Measurements from ENCODE around the gene VWCE.
"Not testable (repeated sequence)": the region's sequence is repeated elsewhere in the genome, so short reads cannot be mapped to it uniquely, and the experiment has no call there.

VWCE gene

DNA sequence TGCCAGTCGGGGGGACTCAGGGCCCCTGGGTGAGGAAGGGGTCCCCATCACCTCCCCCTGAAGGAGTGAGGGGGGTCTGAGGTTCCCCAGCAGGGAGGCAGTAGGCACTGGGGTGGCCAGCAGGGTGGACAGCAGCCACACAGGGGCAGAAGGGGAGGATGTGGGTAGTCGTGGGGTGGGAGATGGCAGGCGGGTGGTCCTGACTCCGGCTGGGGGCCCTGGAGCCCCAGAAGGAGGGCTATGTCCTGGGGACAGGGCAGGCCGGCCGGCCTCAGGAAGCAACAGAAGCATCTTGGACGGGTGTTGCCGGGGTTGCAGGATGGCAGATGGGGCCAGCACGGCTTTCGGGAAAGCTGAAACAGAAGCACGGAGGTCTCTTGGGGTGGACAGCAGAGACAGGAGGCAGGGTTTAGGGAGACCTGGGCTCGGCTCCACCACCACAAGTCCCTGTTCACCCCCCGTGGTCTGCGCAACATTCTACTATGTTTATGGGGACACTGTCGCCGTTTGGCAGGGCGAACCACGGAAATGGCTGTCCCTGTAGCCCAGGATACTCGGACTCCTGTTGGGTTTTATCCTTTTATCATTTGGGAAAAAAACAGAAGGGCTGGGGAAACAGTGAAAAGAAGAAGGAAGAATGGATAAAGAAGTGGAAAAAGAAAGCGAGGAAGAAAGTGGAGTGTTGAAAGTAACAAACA is 14.1 kb downstream of the VWCE start:
- DNase-seq: no peak

DNA sequence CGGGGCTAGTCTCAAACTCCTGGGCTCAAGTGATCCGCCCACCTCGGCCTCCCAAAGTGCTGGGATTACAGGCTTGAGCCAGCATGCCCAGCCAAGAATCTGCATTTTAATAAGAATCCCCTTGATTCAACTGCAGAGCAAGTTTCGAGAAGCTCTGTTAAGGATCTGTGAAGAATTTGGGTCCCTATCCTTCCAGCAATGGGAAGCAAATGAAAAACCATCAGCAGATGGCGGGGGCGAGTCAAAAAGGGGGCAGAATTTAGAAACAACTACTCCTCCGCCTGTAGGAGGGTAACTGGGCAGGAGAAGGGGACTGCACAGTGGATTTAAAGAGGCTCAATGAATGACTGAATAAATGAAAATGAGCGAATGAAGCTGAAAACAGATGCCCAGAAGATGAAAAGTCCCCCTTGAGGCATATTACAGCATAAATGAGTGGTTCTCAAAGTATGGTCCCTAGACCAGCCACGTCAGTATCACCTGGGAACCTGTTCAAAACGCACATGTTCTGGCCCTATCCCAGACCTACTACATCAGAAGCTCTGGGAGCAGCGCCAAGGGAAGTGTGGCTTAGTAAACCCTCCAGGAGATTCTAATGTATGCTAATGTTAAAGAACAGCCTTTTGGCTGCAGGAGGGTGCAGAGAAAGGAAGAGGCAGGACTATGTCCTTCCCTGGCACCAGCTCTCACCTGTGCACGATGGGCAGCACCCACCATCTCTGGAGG is 15.0 kb downstream of the VWCE start:
- DNase-seq: no peak

DNA sequence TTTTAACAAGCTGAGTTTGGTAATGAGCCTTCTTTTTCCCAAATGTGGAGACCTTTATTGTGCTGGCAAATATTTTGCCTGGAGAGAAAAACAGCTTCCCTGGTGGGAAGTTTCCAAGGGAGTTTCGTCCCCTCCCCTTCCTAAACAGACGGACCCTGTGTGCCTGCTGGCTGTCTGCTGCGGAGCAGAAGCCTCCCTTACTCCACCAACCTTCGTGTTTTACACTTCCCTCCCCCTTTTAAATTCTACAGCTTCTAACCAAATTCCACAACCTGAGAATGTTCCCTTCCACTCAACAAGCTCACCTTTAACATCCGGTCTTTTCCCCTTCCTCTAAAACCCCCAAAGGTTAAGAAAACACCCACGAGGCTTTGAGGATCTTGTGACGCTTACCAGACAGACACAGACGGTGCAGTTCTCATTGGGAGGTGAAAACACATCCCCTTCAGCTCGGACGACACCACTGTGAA is 17.1 kb downstream of the VWCE start:
- no peak for DNase-seq

DNA sequence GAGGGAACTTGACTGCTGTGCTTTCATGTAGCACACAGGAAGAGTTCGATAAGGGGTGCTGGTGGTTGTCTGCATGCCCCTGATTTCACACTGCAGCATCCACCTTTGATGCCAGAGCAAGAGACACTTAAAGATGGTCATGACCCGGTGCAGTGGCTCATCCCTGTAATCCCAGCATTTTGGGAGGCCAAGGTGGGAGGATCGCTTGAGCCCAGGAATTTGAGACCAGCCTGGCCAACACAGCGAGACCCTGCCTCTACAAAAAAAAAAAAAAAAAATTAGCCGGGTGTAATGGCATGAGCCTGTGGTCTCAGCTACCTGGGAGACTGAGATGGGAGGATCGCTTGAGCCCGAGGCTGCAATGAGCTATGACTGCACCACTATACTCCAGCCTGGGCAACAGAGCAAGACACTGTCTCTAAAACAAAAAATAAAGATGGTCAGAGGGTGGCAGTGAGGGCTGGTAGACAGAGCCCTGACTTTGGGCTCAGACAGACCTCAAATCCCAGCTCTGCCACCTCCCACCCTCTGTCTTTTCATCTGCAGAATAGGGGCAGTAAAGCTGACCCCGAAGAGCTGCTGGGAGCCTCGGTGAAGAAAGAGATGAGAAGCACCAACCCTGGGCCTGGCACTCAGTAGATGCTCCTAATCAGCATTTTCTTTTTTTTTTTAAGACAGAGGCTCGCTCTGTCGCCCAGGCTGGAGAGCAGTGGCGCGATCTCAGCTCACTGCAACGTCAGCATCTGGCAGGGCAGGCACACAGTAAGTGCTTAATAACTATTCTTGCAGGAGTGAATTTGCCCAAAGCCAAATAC is 17.7 kb downstream of the VWCE start:
- no peak for DNase-seq

DNA sequence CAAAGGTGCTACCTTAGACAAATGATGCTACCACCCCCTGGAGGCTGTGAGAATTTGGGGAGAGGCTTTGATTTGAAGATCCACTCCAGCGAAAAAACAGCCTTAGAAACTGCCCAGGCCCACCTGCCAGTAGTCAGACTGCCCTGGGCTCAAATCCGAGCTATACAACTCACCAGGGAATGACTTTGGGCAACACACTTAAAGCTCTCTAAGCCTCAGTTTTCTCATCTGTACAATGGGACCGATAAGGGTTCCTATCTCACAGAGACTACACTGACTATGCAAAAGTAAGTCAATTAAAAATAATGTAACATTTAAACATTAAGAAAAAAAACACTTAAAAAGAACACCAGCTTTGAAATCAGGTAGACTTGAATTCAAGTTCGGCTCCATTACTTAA is 19.9 kb downstream of the VWCE start:
- DNase-seq: no peak

DNA sequence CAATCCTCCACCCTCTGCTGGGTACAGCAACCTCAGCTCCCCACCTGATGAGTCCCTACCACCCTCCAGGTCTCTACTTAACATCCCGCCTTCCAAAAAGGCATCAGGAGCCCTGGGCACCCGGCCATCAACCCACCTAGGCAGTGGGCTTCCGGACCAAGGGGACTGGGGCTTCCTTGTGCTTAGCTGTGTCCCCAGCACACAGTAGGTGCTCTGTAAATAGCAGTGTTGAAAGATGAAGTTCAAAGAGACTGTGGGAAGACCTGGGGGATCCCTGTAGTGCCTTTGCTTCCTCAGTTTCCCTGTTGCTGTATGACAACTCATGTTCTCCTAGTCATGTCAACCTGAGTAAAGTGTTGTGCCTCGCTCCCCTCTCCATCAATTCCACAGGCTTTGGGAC is 21.0 kb downstream of the VWCE start:
- no peak for DNase-seq

DNA sequence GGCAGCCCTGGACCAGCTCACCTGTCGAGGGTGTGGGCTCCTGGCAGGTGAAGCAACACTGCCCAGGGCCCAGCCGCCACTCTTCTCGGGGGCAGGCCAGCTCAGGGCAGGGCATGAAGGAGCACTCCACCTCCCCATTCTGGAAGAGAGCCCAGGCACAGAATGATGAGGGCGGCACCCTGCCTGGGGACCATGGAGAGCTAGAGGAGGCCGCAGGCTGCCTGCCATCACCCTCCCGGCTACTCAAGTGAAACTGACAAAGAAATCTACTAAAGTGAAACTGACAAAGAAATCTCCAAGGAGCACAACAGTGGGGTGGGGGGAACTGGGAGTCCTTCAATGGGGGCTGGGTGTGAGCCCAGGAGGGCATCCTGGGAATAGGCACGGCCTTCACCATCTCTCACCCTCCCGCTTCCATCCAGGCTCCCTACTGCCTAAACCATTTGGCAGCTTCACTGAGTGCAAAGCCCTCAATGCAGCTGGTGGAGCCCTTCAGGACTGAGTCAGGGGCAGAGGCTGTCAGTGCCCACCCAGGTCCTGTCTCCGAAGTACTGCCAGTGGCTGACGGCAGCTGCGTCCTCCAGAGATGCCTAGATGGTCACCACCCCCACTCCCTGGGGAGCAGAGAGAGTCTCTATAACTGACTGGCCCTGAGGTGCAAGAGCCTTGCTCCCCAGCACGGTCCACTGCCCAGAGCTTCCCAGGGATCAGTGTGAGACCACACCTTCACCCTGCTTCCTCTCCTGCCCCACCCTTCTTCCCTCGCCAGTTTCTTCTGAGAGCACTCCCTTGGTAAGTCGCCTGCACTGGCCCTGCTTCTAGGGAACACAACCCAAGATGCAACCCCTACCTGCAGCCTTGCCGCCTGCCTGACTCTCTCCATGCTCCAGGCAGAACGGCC is 21.7 kb downstream of the VWCE start:
- DNase-seq: no peak

DNA sequence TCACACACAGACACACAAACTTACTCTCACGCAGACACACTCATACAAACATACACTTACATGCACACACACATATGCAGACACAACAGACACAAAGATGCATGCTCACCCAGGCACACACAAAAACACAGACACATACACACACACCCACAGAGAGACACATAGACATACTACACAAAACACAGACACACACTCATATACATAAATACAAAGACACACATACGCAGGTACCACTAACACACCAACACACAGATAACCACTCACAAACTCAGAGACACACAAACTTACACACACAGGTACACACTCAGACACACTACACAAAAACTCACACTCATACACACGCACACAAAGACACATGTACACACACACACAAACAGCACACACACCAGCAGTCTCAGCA is 22.4 kb downstream of the VWCE start:
- no peak for DNase-seq

DNA sequence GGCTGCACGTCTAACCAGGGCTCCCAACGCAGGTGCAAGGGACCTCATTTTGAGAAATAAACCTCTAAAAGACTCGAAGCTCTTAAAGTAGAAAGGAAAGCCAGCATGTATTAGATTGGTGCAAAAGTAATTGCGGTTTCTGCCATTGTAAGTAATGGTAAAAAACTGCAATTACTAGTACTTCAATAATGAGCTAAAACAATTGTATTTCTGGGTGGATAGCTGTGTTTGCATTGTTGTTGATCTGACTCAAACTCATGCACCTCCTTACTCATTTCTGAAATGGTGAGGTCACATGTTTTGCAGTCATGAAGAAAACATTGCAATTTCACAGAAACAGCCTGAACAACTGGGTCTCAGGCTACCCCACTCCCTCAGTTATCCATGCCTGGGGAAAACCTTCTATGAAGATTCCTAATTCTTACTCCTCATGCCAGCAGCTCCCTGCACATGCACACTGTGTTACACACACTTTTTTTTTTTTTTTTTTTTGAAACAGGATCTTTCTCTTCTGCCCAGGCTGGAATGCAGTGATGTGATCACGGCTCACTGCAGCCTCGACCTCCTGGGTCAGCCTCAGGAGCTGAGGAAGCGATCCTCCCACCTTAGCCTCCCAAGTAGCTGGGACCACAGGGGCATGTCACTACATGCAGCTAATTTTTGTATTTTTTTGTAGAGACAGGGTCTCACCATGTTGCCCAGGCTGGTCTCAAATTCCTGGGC is 24.6 kb downstream of the VWCE start:
- DNase-seq: no peak

DNA sequence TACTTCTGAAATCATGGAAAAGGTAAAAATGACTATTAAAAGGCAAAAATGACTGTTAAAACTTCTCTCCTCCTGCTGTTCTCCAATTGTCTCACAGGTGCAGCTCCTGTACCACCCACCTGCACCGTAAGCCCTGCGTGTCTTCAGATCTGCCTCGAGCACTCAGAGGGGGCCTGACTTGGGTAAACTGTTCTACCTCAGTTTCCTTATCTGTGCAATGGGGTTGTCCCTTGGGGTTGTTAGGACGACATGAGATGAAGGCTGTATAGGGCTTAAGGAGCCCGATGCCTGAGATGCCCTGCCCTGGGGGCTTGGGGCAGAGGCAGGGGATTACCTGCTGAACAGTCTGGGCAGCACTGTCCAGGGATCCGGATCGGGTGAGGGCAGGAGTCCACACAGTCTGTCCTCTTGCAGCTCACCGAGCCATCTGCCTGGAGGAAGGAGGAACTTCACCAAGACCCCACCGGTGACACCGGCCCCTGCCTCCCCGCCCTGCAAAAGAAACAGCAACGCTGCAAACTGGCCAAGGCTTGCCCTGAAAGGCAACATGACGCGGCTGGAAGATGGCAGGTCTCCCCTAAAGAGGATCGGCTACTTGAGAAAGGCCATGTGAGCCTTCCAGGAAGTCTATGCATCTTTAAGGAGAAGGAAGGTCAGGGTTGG is 26.4 kb downstream of the VWCE start:
- no peak for DNase-seq

DNA sequence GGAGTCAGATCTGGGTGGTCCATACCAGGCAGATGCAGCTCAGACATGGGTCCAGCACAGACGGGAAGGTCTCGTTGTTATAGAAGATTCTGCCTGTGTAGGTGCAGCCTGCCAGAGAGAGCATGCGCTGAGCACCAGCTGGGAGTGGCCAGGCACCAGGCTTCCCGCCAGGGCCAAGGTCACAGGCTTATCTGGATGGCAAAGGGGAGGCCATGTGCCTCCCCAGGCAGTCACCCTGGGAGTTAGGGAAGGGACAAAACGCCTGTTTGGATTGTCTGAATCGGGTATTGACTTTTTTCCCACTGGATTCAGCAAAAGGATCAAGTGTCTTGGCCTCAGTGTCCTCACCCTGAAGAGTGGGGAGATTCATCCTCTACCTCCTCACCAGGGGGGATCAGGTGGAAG is 27.7 kb downstream of the VWCE start:
- DNase-seq: no peak

DNA sequence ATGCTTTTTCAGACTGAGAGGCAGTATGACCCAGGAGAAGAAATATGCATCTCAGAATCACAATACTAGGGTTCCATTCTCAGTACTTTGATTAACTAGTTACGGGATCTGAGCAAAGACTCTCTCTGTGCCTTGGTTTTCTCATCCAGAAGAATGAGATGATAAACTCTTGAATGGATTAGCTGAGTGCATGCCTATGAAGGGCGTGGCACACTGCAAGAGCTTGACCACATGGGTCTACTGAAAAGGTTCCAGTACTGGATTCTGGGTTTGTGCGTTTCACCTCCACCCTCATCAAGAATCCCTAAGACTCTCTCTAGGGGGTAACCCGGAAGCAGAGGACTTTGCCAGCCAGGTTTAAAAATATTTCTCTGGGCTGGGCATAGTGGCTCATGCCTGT is 28.5 kb downstream of the VWCE start:
- DNase-seq: no peak

DNA sequence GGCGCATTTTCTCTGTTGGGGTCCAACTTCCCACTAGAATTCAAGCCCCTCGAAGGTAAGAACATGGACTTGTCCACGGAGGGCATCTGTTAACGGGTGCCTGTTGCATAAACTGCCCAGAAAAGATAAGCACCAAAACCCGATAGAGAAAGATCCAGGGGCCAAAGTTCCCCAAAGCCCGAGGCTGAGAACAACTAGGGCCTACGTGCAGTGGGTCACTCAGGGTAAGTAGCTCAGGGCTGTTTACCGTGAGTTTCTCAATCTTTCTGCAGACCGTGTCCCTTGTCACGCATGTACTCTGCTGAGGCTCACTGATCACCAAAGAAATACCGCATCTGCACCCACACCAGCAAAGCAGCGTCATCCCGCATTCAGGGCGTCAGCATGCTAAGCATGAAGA is 29.8 kb downstream of the VWCE start:
- DNase-seq: no peak

DNA sequence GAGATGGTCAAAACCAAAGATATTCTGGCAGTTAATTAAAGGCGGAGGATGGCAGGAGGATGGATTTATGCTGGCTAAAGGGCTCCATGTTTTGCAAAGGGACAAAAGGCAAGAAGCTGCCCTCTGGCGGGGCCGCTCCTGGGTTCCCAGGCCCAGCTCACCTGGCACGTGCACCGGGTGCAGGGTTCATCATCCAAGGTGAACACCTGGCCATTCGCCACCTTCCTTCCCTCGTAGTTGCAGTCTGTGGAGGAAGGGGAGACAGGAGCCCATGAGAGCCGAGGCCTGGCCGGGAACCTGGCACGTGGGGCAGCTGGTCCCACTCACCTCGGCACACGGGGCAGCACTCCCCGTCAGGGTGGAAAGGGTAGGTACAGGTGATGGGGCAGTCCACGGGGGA is 30.3 kb downstream of the VWCE start:
- no peak for DNase-seq

DNA sequence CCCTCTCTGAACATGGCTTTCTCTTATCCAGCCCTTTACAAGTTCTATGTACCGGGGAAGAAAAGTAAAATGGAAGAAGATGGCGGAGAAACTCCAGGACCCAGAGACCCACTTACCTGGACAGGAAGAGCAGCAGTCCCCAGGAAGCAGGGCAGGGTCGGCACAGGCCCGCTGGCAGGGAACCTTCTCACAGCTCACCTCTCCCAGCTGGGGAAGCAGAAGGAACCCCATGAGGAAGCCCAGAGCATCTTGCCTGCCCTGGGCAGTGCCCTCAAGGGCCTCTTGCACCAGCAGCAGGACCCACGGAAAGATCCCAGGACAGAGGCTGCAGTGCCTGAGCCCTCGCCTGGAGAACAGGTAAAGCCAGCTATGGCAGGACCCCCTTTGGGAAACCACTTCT is 30.7 kb downstream of the VWCE start:
- no peak for DNase-seq

DNA sequence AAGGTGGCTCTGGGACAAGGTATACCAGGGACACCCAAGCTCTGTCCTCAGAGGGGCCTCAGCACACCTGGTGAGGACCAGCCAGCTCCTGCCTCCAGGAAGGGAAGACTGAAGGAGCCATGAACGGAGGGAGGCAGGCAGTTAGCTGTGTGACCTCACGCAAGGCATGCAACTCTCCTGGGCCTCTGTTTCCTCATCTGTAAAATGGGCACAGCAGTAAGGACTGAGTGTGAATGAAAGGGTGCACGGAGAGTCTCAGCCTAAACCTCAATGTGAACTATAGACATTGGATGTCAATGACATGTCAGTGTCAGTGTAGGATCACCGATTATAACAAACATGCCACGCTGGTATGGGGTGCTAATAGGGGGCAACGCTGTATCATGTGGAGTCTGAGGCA is 35.8 kb downstream of the VWCE start:
- no peak for DNase-seq

DNA sequence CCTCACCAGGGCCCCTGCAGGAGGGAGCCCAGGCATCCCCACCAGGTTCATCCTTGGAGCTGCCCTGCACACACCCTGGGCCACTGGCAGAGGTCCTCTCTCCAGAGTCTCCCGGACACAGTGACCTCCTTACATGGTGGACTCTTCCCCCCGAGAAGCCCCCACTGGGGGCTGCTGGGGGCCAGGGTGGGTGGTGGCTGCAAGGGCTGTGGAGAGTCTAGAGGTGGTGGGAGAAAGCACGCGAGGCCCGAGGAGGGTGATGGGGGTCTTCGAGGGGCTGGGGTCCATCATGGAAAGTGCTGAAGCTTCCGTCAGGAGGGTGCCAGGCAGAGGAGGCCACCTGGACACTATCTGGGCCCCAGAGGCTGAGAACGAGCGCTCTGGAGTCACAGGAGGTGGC is 36.6 kb downstream of the VWCE start:
- DNase-seq: no peak

DNA sequence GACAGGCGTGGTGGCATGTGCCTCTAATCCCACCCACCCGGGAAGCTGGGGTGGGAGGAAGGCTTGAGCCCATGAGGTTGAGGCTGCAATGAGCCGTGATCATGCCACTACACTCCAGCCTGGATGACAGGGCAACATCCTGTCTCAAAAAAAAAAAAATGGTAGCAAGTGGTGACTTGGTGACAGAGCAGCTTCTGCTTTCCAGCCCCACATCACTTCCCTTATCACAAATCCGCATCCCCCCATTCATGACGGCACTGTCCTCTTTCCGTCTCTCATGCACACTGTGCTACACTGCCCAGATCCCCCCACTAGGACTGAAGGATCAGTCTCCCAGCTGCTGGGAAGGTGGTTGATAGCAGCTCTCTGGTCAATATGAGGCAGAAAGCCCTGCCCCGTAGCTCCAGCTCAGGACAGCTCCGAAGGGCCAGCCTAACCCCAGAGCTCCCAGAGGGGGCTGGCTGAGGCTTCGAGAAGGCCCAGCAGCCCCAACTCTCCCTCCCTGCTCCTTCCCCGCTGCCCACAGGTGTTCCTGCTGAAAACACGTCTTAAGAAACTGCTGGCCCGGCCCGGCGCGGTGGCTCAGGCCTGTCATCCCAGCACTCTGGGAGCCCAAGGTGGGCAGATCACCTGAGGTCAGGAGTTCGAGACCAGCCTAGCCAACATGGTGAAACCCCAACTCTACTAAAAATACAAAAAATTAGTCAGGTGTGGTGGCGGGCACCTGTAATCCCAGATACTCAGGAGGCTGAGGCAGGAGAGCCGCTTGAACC is 38.2 kb downstream of the VWCE start:
- no peak for DNase-seq

DNA sequence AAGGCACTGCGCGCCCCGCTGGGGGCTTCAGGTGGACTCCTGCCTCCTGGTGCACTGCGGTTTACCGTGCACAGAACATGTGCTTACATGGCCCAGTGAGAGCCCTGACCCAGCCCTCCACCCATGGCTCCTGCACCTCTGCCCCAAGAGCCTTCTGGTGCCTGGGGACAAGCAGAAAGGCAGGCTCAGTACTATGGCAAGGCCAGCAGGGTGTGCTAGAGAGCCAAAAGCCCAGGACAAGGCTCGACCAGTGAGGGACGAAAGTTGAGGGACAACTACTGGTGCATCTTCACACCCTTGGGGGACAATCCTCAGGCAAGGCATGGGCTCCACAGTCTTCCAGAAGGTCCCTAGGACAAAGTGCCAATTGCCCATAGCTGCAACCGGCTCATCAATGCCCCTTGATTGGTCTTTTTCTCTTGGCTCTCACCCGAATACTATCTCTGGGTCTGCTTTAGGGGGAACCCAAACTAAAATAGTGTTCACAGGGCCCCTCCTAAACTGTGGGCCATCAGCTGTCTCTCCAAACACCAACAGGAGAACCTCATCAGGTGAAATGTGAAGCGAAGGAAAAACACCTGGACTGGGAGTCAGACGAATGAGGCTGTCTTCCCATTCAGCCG is 40.6 kb downstream of the VWCE start:
- peak; percentile 53 for DNase-seq

DNA sequence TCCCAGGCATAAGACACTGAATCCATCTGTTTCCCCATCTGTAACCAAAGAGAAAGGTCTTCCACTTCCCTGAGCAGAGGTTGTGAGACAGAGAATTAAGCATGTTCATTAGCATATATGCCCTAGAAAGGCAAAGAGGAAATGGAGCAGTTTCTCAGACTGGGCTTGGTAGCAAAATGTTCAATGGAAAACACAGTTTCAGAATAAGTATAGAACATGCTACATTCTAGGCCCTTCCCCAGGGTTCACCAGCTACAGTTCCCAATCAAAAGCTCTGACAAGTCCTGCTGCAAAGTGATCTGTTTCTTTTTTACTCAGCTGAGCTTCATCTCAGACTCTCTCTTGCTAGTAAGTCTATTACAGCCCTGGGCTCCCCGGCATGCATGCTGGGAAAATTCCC is 42.8 kb downstream of the VWCE start:
- not testable (repeated sequence) for DNase-seq

Data from NCI-H510A treated with DMSO at 0.1 percent for 48 hours (cell line).